ENCODE data around the gene WSCD2.
A peak's percentile ranks its signal among the peaks of the same experiment; 100 is the strongest.
"Not testable (repeated sequence)": the region's sequence is repeated elsewhere in the genome, so short reads cannot be mapped to it uniquely, and the experiment has no call there.

The WSCD2 gene

GRCh38 chr12:108196921-108197320, 67.8 kb downstream of the WSCD2 start:
- DNase-seq (ENCODE audit: low spot score) = no peak

GRCh38 chr12:108198043-108198442, 69.0 kb downstream of the WSCD2 start:
- DNase-seq (ENCODE audit: low spot score) = peak; percentile 46

- no peak for DNase-seq (ENCODE audit: low spot score)
These were observed 70.0 kb downstream of the WSCD2 start for GRCh38 chr12:108199106-108199505.

GRCh38 chr12:108201808-108202207, 72.7 kb downstream of the WSCD2 start:
- no peak for DNase-seq (ENCODE audit: low spot score)

- no peak for DNase-seq (ENCODE audit: low spot score)
These were observed 75.3 kb downstream of the WSCD2 start for GRCh38 chr12:108204117-108204987.

- no peak for DNase-seq (ENCODE audit: low spot score)
These were observed 76.8 kb downstream of the WSCD2 start for GRCh38 chr12:108205864-108206263.

- no peak for DNase-seq (ENCODE audit: low spot score)
These were observed 79.0 kb downstream of the WSCD2 start for GRCh38 chr12:108207791-108208730.

GRCh38 chr12:108210001-108210400, 80.9 kb downstream of the WSCD2 start:
- no peak for DNase-seq (ENCODE audit: low spot score)

- DNase-seq (ENCODE audit: low spot score) = peak; percentile 31
These were observed 82.1 kb downstream of the WSCD2 start for GRCh38 chr12:108211157-108211556.

- no peak for DNase-seq (ENCODE audit: low spot score)
These were observed 84.9 kb downstream of the WSCD2 start for GRCh38 chr12:108213871-108214445.

- DNase-seq (ENCODE audit: low spot score) = peak; percentile 87
These were observed 85.4 kb downstream of the WSCD2 start for GRCh38 chr12:108214486-108214885.

GRCh38 chr12:108215458-108215857, 86.4 kb downstream of the WSCD2 start:
- DNase-seq (ENCODE audit: low spot score) = no peak

- no peak for DNase-seq (ENCODE audit: low spot score)
These were observed 89.8 kb downstream of the WSCD2 start for GRCh38 chr12:108218921-108219320.

- not testable (repeated sequence) for DNase-seq (ENCODE audit: low spot score)
These were observed 96.0 kb downstream of the WSCD2 start for GRCh38 chr12:108225101-108225500.

- DNase-seq (ENCODE audit: low spot score) = no peak
These were observed 97.8 kb downstream of the WSCD2 start for GRCh38 chr12:108226866-108227265.

- no peak for DNase-seq (ENCODE audit: low spot score)
These were observed 99.7 kb downstream of the WSCD2 start for GRCh38 chr12:108228746-108229145.

- no peak for DNase-seq (ENCODE audit: low spot score)
These were observed 102.2 kb downstream of the WSCD2 start for GRCh38 chr12:108231109-108231905.

GRCh38 chr12:108231909-108232434, 102.9 kb downstream of the WSCD2 start:
- no peak for DNase-seq (ENCODE audit: low spot score)

- no peak for DNase-seq (ENCODE audit: low spot score)
These were observed 103.5 kb downstream of the WSCD2 start for GRCh38 chr12:108232565-108232964.

- no peak for DNase-seq (ENCODE audit: low spot score)
These were observed 105.1 kb downstream of the WSCD2 start for GRCh38 chr12:108234158-108234557.
